Caco-2 (cell line): ENCODE results near the gene DDHD1. TPM values are rescaled to one million over a fixed set of nuclear protein-coding genes. Genes with fewer than 3 reads are reported as not detected.

Experiments
- BruUV-seq: library from RNA; stranded (reverse); fragments of 400-500 nt; replicated peaks from 2 replicates; lab custom pipeline; 2021; lab: Mats Ljungman, UMichigan
- CTCF ChIA-PET: fragments of 300-600 bp; sonication (Branson Sonifier 250); formaldehyde crosslinking; loops from one replicate; lab custom pipeline; 2022; ENCODE audit warnings: antibody characterized with exemption; lab: Charles Lee
- POLR2A ChIA-PET: fragments of 300-600 bp; sonication (Branson Sonifier 250); formaldehyde crosslinking; loops from one replicate; lab custom pipeline; 2022; ENCODE audit warnings: antibody characterized with exemption; lab: Charles Lee
- DNase-seq, 2 experiments: peaks; one replicate each; pipeline versions ENCODE4 v3.0.0 to v3.0.0-alpha.2; 2020 to 2022
- H3K27me3 ChIP-seq: replicated peaks from 2 replicates; pipeline ENCODE4 v1.6.0; 2011; ENCODE audit warnings: low read length; ENCODE audit not compliant: control insufficient read depth, insufficient read depth
- H3K36me3 ChIP-seq: 2 replicates; pipeline ENCODE4 v1.5.1; 2011; ENCODE audit warnings: low read length; ENCODE audit not compliant: control insufficient read depth, insufficient read depth
- H3K4me1 ChIP-seq: fragments of 250-450 bp; sonication (Bioruptor Pico); 2 replicates; pipeline ENCODE4 v1.5.1; 2020; ENCODE audit warnings: mild to moderate bottlenecking
- H3K4me3 ChIP-seq: 2 replicates; pipeline ENCODE4 v1.5.1; 2011; ENCODE audit warnings: low read depth, mild to moderate bottlenecking, control low read depth, low read length
- H3K9me3 ChIP-seq: fragments of 250-450 bp; sonication (Bioruptor Pico); 2 replicates; pipeline ENCODE4 v1.5.1; 2020; ENCODE audit warnings: mild to moderate bottlenecking, moderate library complexity
- H3K27ac Mint-ChIP-seq: one replicate; pipeline ENCODE4 v1.8.0; 2022; ENCODE audit warnings: mixed read lengths; ENCODE audit not compliant: unreplicated experiment
- H3K27me3 Mint-ChIP-seq: one replicate; pipeline ENCODE4 v1.8.0; 2022; ENCODE audit warnings: mixed read lengths; ENCODE audit not compliant: insufficient read depth, unreplicated experiment
- H3K36me3 Mint-ChIP-seq: one replicate; pipeline ENCODE4 v1.8.0; 2022; ENCODE audit warnings: mild to moderate bottlenecking, mixed read lengths; ENCODE audit not compliant: insufficient read depth, unreplicated experiment
- H3K4me1 Mint-ChIP-seq: one replicate; pipeline ENCODE4 v1.8.0; 2022; ENCODE audit warnings: low read depth, mixed read lengths; ENCODE audit not compliant: unreplicated experiment
- H3K4me3 Mint-ChIP-seq: one replicate; pipeline ENCODE4 v1.8.0; 2022; ENCODE audit warnings: mild to moderate bottlenecking, moderate library complexity, mixed read lengths; ENCODE audit not compliant: unreplicated experiment
- H3K9me3 Mint-ChIP-seq: one replicate; pipeline ENCODE4 v1.8.0; 2022; ENCODE audit warnings: mixed read lengths; ENCODE audit not compliant: unreplicated experiment
- intact Hi-C: fragments of 100-400 bp; cut with micrococcal nuclease; formaldehyde crosslinking; loops from one replicate; pipeline ENCODE4 v1.10.0; 2022; ENCODE audit not compliant: unreplicated experiment
- total RNA-seq: library from RNA; stranded (reverse); gene quantifications from 2 replicates; pipeline ENCODE4 v1.2.3, GENCODE V29; 2022
- TF ChIP-seq, protein P1 (sequence below), 2 experiments: fragments of 200-600 bp in 1 of 2; IDR thresholded peaks; 1 replicate in 1 of 2; 2 replicates in 1 of 2; pipeline versions ENCODE4 v1.5.1 to v1.8.0; 2011 to 2022; ENCODE audit warnings: antibody characterized with exemption in 1 of 2, control low read depth in 1 of 2, inconsistent platforms in 1 of 2, low read depth in 1 of 2, low read length in 1 of 2, mild to moderate bottlenecking in 1 of 2, moderate library complexity in 1 of 2; ENCODE audit not compliant: insufficient read depth in 1 of 2, severe bottlenecking in 1 of 2, unreplicated experiment in 1 of 2

DDHD1 gene
- total RNA-seq, 1 experiment from 2014 or later: 8.8 TPM

GRCh38 chr14:53034688-53035230 lies 118.4 kb downstream of the DDHD1 start:
- H3K9me3 Mint-ChIP-seq: no peaks in the 10 kb centered on the region

GRCh38 chr14:53034036-53034435 lies 119.1 kb downstream of the DDHD1 start:
- Histone ChIP-seq H3K4me3 (no peak overlapping the region), H3K4me1 (peaks cover 10% of the 10 kb centered on the region), H3K27me3 (no peaks in the 10 kb centered on the region), H3K36me3 (no peaks in the 10 kb centered on the region), H3K9me3 (no peaks in the 10 kb centered on the region; the same call in 1 of the 2 replicates)
- POLR2A ChIA-PET: no interaction called here
- no peak overlapping the region for H3K4me3 Mint-ChIP-seq
- TF ChIP-seq, protein P1, sequence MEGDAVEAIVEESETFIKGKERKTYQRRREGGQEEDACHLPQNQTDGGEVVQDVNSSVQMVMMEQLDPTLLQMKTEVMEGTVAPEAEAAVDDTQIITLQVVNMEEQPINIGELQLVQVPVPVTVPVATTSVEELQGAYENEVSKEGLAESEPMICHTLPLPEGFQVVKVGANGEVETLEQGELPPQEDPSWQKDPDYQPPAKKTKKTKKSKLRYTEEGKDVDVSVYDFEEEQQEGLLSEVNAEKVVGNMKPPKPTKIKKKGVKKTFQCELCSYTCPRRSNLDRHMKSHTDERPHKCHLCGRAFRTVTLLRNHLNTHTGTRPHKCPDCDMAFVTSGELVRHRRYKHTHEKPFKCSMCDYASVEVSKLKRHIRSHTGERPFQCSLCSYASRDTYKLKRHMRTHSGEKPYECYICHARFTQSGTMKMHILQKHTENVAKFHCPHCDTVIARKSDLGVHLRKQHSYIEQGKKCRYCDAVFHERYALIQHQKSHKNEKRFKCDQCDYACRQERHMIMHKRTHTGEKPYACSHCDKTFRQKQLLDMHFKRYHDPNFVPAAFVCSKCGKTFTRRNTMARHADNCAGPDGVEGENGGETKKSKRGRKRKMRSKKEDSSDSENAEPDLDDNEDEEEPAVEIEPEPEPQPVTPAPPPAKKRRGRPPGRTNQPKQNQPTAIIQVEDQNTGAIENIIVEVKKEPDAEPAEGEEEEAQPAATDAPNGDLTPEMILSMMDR (IDR thresholded peaks at IDR 0.05; ENCODE audit: insufficient read depth in 1 of 2, low read depth in 1 of 2, low read length in 1 of 2, severe bottlenecking in 1 of 2, unreplicated experiment in 1 of 2): no peak
- H3K36me3 Mint-ChIP-seq: no peaks in the 10 kb centered on the region
- CTCF ChIA-PET: no interaction called here
- H3K27ac Mint-ChIP-seq: no peak overlapping the region
- H3K9me3 Mint-ChIP-seq: no peaks in the 10 kb centered on the region
- peaks cover 6% of the 10 kb centered on the region for H3K4me1 Mint-ChIP-seq
- intact Hi-C loops: no loop called here
- no peak for DNase-seq
- no TSS peak for BruUV-seq
- no peaks in the 10 kb centered on the region for H3K27me3 Mint-ChIP-seq

More at GRCh38 chr14:53034688-53035230, 118.4 kb downstream of the DDHD1 start:
- no peak overlapping the region for H3K4me3 Mint-ChIP-seq
- H3K9me3 ChIP-seq: no peaks in the 10 kb centered on the region; the same call in 1 of the 2 replicates
- no peak overlapping the region for H3K27ac Mint-ChIP-seq
- BruUV-seq: no TSS peak
- H3K36me3 ChIP-seq: no peaks in the 10 kb centered on the region
- peaks cover 6% of the 10 kb centered on the region for H3K4me1 Mint-ChIP-seq
- no peak overlapping the region for H3K4me3 ChIP-seq
- H3K4me1 ChIP-seq: peaks cover 10% of the 10 kb centered on the region
- H3K27me3 Mint-ChIP-seq: no peaks in the 10 kb centered on the region
- CTCF ChIA-PET: no interaction called here
- POLR2A ChIA-PET: no interaction called here
- no peak for DNase-seq
- intact Hi-C loops: no loop called here
- no peaks in the 10 kb centered on the region for H3K27me3 ChIP-seq
- H3K36me3 Mint-ChIP-seq: no peaks in the 10 kb centered on the region
- TF ChIP-seq, protein P1 (IDR thresholded peaks at IDR 0.05; ENCODE audit: insufficient read depth in 1 of 2, low read depth in 1 of 2, low read length in 1 of 2, severe bottlenecking in 1 of 2, unreplicated experiment in 1 of 2): no peak

DNA sequence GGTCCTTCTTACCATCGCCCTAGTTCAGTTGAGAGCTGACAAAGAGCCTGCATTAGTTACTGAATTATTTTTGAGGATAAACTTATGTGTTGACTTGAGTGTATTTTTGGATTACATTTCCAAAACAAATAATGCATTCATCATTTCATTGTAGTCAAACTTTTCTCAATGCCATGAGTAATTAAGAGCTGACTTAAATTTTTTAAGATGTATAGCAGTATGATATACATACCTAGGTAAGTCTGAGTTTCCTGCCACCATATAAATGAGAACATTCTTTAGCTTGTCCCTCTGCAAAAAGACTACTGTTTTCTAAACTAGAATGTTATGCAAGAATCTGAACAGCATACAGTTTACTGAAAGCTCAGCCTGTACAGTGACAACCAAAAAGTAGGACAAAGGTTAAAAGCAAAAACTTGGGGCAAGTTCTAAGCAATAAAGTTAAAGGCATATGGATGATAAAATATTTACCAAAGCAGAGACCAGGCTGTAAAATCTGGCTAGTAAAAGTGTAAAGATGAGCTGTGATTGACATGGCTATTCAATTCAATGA lies 120.2 kb downstream of the DDHD1 start:
- H3K9me3 ChIP-seq: no peaks in the 10 kb centered on the region; the same call in 1 of the 2 replicates
- CTCF ChIA-PET: no interaction called here
- no TSS peak for BruUV-seq
- TF ChIP-seq, protein P1 (IDR thresholded peaks at IDR 0.05; ENCODE audit: insufficient read depth in 1 of 2, low read depth in 1 of 2, low read length in 1 of 2, severe bottlenecking in 1 of 2, unreplicated experiment in 1 of 2): no peak
- no peaks in the 10 kb centered on the region for H3K36me3 Mint-ChIP-seq
- no peak overlapping the region for H3K4me3 Mint-ChIP-seq
- peaks cover 10% of the 10 kb centered on the region for H3K4me1 ChIP-seq
- H3K36me3 ChIP-seq: no peaks in the 10 kb centered on the region
- no peak for DNase-seq
- POLR2A ChIA-PET: interaction anchor here (0.5 kb wide), 1 partner anchor 202 kb away, joined by 4 read pairs; no protein-coding TSS in a partner anchor
- H3K27me3 Mint-ChIP-seq: no peaks in the 10 kb centered on the region
- no peaks in the 10 kb centered on the region for H3K9me3 Mint-ChIP-seq
- intact Hi-C loops: no loop called here
- H3K27ac Mint-ChIP-seq: no peak overlapping the region
- H3K4me1 Mint-ChIP-seq: peaks cover 6% of the 10 kb centered on the region
- no peaks in the 10 kb centered on the region for H3K27me3 ChIP-seq
- no peak overlapping the region for H3K4me3 ChIP-seq
